T1000 (cell line): ENCODE measurements around the gene SLC38A9.

Experiments used
- DNase-seq: peaks from one replicate; lab custom pipeline; 2025; ENCODE audit warnings: mixed read lengths; lab: John Stamatoyannopoulos, UW

SLC38A9 gene

DNA sequence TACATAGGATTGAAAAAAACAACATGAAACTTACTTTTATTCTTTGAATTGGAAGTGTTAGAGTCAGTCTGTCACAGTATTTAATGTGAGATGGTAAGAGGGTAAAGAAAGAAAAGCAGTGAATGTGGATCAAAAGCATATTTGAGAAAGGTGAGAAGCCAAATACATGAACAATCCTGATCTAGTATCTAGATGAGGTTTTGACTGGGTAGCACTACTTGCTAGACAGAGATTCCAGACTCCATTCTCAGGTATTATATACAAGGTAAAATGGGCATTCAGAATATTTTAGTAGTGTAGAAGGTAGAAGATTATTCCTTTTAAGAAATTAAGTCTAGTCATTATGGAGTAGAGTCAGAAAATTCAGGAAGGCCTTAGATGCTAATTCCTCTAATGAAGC lies 62.2 kb downstream of the SLC38A9 start:
- DNase-seq: no peak

DNA sequence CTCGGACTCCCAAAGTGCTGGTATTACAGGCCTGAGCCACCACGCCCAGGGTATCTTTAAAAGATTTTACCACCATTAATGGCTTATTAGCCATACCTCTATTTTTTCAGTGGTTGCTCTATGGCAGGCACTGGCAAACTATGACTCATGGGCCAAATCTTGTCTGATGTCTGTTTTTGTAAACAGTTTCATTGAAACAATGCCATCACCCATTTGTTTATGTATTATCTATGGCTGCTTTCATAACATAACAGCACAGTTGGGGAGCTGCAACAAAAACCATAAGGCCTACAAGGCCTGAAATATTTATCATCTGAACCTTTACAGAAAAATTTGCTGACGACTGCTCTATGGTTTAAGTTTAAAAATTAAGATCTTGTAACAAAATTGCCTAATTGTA lies 66.8 kb downstream of the SLC38A9 start:
- DNase-seq: no peak

DNA sequence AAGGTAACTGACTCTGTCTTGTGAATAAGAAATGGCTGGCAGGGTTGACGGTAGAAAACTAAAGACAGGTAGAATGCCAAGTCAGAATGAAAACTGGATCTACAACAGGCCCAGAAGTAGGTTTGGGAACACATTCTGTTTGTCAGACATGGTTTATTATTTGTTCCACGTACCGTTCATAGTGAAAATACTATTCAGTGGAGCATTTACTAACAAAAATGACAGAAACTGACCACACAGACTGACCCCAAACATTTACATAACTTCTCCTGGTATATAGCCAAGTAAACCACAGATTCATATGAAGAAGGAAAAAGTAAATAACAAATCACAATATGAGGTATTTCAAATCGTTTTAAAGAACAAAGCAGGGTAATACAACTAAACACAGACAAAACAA lies 73.7 kb downstream of the SLC38A9 start:
- no peak for DNase-seq

DNA sequence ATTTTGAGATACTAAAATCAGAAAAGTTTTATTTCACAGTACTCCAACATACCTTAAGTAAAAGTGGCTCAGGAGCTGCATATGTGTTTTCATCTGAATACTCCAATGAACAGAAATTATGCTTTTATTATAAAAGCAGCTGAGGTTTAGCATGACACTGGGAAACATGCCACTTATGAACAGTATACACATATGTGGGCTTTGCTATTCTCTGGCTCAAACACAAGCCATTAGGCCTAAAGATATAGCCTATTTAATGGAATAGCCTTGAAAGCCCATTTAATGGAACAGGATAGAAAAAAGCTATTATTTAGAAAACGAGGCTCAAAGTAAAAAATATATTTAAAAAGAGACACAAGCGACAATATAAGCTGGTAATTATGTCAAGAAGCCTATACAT lies 74.1 kb downstream of the SLC38A9 start:
- DNase-seq: no peak

DNA sequence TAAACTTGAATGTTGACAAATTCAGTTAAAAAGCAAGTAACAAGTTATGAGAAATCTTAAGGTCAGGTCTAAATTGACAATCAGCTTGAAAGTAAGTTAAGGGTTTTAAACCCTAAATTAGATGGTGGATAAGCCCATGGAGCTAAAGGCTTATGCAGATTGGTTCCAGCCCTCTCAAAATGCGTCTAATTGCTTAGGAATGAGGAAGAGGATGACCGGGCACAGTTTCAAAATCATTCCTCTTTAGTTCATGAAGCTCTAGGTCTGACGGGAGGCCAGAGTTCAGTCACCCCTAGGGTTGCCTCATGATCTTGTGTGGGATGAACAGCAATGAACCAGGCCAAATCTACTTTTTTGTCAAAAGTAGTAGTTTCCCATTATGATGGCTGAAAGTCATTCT lies 75.4 kb downstream of the SLC38A9 start:
- DNase-seq: no peak

DNA sequence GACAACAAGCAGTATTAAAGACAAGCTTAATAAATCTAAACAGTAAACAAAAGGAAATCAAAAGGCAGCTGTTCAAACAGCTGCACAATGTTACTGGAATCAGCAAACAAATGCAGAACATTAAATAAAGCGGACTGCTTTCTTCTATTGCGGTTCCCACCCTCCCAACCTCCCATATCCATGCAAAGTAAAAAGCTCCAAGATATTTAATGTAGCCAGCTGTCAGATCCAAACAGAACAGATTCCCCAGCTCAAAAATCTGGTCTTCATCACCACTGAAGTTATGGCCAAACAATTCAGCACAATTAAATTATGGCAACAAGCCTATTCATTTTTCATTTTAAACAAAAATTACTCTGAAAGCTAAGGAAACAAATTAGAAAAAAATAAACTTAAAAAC lies 75.9 kb downstream of the SLC38A9 start:
- no peak for DNase-seq

DNA sequence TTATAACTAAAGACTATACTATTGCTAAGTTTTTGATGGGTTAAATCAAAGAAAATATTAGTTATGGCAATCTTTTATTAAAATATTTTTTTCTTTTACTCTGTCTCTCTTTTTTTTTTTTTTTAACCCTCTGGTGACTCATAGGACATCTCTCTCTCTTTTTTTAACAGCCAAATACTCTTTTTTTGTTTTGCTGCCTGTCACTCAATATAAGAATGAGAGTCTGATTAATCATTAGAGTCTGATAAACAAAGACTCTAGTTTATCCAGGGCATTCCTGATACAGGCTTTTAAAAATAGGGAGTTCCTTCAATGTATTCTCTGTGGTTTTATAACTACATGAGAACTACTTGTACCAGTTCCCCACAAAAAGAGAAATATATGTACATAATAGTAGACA lies 77.3 kb downstream of the SLC38A9 start:
- DNase-seq: no peak

DNA sequence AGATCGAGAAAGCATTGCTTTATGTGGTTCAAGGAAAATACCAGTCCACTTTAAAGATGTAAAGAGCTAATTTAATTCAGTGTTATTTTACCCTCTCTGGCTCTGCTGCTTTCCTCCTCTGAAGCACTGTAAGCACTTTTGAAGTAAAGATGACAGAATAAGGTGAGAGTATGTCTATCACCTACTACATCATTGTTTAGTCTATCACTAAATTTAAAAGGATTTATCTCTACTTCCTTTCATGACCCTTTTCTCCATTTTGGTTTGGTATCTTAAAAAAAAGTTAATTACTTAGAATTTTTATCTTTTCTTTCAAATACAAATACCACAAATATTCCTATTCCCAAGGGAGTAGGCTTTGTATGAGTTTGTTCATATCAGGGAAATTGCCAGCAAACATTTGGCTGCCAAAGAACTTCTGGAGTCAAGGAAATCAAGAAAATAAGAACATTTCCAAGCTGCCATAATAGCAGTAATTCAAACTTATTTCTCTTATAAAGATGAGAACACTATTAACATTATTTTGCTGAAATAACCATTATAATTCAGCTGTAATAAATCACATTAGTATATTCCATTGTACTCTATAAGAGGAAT lies 77.8 kb downstream of the SLC38A9 start:
- no peak for DNase-seq

DNA sequence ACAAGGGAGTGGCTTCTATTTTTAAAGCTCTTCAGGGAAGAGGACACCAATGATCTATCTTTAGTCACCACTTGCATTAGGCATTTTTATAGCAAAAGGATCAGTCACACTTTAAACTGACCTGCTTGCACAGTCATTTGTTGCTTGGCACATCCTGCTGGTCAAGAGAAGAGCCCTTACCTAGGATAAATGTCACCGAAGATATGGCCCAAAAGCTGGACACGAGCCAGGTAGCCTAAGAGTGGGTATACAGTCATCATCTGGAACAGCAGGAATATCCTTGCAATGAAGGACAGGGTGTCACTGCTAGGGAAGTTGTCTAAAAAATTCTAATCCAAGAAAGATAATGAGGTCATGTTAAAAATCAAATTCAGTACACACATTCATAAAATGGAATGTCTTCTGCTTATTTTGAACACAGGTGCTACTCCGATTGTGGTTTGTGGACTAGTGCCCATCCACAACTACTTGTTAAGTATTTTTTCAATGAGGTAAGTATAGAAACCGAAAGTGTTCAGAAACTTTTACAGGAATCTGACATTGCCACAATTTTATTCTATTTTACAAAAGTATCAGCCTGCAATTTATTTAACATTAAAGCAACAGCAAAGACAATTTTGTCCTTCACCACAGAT lies 78.4 kb downstream of the SLC38A9 start:
- no peak for DNase-seq

DNA sequence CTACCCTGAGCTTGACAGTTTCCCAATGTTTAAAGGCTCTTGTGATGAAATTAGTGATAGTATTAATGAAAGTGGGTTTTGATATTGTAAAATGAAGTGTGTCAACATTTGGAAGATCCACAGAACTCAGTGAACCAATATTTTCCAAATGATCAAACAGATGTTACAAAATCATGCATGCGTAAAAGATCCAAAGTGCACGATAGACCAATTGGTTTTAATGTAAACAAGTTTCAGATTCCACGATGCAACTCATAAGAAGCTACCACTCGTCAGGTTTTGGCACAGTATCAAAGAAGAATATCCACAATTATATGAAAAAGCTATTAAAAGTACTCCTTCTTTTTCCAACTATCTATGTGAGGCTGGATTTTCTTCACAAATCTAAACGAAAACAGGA lies 82.3 kb downstream of the SLC38A9 start:
- no peak for DNase-seq

DNA sequence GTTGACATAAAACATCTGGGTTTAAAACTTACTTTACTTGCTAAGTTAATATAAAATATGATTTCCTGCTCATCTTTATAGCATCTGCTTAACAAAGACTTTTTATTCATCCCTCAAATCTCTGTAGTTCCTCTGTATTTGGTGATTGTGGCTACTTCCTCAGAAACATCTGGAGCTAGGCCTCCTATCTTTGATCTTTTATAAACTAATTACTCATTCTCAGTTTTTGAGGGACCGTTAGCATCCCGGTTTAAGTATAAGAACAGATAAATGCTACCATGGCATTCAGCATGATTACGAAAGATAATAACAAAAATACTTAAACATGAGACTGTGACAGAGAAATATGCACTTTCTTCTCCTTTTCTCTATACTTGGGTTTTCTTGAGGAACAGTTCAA lies 85.3 kb downstream of the SLC38A9 start:
- DNase-seq: no peak

DNA sequence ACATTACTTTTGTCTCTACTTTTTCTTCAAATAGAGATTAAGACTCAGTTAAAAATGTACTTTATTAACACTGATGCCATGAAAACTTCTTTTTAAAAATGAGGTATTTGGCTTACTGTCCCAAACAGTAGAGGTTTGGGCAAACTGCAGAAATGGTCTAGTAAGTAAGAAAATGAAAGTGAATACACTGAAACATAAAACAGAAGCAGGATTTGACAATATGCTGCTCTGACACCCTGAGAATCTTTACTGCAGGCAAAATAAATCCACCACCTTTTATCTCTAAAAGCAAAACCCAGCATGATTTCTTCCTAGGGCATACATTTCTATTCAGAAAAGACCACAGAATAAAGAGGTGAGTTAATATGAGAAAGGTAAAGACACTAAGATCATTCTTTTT lies 86.2 kb downstream of the SLC38A9 start:
- no peak for DNase-seq

DNA sequence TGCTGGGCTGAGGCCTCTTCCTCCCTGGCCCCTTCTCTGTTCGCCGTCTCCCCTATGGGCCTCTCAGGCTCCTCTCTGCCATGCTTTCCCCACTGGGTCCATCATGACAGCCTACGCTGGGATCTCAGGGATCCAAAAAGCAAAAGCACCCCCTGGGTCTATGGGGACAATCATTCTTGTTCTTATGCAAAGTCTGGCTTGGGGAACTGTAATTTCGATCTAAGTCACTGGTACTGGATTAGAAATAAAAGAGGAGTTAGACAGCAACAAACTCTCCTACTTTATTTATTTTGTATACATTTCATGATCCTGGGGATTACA lies 86.6 kb downstream of the SLC38A9 start:
- no peak for DNase-seq

DNA sequence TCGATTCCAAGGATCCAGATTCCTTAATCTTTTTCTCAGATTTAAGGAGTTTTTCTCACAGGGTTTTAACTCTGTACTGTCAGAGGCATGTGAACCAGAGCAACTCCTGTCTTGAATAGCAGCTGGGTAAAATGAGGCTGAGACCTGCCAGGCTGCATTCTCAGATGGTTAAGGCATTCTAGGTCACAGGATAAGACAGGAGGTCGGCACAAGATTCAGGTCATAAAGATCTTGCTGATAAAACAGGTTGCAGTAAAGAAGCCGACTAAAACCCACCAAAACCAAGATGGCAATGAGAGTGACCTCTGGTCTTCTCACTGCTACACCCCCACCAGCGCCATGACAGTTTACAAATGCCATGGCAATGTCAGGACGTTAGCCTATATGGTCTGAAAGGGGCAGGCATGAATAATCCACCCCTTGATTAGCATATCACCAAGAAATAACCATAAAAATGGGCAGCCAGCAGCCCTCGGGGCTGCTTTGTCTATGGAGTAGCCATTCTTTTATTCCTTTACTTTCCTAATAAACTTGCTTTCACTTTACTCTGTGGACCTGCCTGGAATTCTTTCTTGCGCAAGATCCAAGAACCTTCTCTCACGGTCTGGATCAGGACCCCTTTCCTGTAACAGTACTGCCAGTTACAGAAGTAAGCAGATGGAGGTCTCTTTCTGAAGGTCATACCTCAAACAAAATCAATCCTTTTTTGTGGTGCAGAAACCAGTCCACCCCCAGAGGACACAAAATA lies 87.1 kb downstream of the SLC38A9 start:
- no peak for DNase-seq

DNA sequence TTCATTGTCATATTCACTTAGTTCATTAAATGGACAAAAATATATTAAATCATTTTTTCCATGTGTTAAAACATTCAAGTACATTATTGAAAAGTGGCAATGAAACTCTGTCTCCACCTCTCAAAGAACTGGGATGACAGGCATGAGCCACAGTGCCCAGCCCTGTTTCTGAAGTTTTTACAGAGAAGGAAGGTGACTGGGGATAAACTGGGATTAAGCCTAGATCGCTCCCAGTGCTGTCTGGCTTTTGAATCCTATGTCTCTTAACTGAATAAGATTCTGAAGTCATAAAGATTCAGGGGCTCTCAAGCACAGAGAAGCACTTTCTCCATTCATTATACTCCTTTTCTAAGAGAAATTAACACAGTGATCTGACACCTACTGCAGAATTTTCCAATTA lies 88.3 kb downstream of the SLC38A9 start:
- DNase-seq: no peak

DNA sequence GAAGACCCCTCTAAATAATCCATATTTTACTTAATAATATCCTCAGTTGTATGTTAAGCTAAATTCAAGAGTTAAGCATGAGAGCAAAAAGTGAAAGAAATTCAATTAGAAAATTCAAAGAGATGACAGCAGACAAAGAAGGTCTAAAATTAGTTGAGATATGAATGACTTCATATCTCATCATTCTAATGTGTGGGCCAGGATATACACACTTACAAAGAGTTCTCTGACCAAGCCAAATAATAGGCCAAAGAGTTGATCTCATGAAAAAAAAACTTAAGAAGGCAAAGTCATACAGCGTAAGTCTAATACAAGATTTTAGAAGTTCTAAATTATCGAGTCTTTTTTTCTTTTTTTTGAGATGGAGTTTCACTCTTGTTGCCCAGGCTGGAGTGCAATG lies 89.7 kb downstream of the SLC38A9 start:
- DNase-seq: no peak

DNA sequence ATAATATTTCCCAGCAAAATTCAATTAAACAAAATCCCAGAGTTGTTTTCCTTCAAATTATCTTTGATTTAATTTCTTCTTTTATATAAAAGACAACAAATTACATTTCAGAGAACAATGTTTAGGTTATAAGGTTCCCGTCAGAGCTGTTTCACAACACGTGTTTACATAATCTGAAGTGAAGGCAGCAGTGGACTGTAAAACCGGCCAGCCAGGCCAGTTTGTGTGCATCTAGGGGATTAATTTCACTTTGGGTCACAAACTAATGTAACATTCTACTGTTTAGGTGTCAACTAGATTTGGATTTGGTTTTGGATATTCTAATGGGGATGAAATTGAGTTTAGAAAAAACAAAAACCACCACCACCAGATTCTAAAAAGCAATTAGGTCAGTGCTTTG lies 90.9 kb downstream of the SLC38A9 start:
- no peak for DNase-seq

DNA sequence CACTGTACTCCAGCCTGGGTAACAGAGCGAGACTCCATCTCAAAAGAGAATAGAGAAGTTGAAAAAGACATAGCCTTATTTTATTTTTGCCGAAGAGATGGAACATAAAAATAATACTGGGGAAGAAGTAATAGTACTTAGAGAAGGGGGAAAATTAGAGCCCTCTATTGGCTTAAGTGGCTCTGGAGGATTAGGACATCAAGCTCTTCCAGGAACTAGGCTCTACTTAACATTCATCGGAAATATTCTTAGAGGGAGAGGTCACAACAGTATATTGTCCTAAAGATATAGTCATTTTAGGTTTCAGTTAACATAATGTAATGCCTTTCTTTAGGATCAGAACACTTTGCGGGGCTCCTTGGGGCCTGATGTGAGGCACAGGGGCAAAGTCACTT lies 91.4 kb downstream of the SLC38A9 start:
- DNase-seq: no peak

DNA sequence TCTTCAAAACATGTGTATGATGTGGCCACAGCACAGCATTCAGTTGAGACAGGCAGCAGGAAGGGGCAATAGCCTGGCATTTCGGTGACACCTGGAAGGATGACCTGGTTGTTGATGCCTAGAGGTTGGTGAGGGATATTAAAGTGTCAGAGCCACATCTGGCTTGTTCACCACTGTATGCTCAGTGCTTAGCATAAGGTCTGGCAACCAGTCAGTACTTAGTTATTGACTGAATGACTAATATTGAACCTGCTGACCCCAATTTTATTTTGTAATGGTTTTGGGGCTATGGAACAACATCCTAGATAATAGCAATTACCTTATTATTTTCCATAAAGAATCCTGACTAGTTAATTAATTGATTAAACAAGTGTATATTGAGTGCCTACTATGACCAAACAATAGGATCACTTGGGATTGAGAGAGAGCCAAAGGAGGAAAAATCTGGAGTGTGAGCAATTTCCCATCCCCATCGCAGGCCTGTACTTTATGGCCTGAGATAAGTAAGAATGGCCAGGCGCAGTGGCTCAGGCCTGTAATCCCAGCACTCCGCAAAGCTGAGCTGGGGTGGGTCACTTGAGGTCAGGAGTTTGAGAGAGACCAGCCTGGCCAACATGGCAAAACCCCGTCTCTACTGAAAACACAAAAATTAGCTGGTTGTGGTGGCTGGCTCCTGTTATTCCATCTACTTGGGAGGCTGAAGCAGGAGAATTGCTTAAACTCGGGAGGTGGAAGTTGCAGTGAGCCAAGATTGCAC lies 91.9 kb downstream of the SLC38A9 start:
- no peak for DNase-seq

DNA sequence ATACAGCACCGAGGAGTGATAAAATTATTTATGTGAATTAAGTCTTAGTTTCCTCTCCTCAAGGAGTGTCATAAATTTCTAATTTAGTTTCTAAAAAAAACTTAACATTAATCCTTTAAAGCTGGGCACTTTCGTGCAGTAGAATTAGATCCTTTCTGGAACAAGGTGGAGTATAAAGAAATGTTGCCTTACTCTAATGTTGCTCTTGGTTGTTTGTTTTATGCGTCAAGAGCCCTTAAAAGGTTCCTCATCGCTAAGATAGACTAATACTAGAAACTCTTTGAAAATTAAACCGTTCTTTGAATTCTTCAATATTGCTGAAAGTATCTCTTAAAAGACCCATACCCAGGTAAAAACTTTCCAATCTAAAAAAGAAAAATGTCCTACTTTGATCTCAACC lies 93.8 kb downstream of the SLC38A9 start:
- no peak for DNase-seq

DNA sequence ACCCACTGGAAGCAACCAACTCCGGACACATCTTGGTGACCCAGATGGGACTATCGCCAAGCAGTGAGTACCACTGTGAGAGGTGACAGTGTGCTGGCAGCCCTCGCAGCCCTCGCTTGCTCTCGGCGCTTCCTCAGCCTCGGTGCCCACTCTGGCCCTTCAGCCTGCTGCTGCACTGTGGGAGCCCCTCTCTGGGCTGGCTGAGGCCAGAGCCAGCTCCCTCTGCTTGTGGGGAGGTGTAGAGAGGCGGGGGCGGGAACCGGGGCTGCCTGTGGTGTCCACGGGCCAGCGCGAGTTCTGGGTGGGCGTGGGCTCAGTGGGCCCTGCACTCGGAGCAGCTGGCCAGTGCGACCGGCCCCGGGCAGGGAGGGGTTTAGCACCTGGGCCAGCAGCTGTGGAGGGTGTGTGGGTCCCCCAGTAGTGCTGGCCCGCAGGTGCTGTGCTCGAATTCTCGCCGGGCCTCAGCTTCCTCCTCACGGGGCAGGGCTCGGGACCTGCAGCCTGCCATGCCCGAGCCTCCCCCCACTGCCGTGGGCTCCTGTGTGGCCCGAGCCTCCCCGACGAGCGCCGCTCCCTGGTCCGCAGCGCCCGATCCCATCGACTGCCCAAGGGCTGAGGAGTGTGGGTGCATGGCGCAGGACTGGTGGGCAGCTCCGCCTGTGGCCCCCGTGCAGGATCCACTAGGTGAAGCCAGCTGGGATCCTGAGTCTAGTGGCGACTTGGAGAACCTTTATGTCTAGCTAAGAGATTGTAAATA lies 98.8 kb downstream of the SLC38A9 start:
- no peak for DNase-seq

DNA sequence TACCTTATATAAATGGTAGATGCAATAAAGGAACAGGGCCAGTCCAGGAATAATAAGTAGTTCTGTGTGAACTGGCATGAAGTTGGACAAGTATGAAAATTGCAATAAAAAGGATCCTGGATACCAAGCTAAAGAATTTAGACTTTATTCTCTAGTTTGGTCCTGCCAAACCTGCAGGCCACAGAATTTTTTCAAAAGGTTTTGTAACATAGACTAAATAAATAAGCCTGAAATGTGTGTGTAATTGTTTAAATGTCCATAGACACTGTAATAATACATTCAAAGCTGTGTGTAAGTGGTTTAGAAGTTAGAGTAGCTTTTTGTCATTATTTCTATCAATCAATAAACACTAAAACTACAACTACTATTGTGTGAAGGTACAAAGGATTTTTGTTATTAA lies 101.6 kb downstream of the SLC38A9 start:
- DNase-seq: no peak
